Measurements from ENCODE around the gene IFT80.

GRCh38 chr3:160218136-160218535 lies 180.9 kb downstream of the IFT80 start:
- TF ChIP-seq CTCF (IDR thresholded peaks at IDR 0.05) (no peak), POLR2A (IDR thresholded peaks at IDR 0.05; ENCODE audit: low read depth) (no peak)
